ENCODE measurements around the gene TMEM61. TPM values are rescaled to one million over a fixed set of nuclear protein-coding genes. Genes with fewer than 3 reads are reported as not detected.

The TMEM61 gene
- total RNA-seq, 6 experiments from 2014 or later, result 0.20 to 0.31 TPM; not detected in 4

Other genes starting within 250 kb of the TMEM61 start
- 1 to 10 TPM; 3.2 to 5.4 (median 4.0) TPM for gene PARS2, start 216.1 kb upstream of the TMEM61 start, total RNA-seq
- 1 to 10 TPM; 2.7 to 8.9 (median 4.7) TPM for gene TTC22, start 179.3 kb upstream of the TMEM61 start, total RNA-seq
- 1,000 to 10,000 TPM in 1 of 6 experiments, 100 to 1,000 TPM in 5; 319 to 1,976 (median 596) TPM for gene DHCR24, start 93.4 kb upstream of the TMEM61 start, total RNA-seq
- not detected for gene BSND, start 18.3 kb downstream of the TMEM61 start, total RNA-seq
- 10 to 100 TPM; 16.4 to 41.4 (median 31.3) TPM for gene PCSK9, start 58.9 kb downstream of the TMEM61 start, total RNA-seq
- gene USP24, start 234.7 kb downstream of the TMEM61 start, total RNA-seq, result 10 to 100 TPM; 19.9 to 28.0 (median 21.9) TPM

All from right lobe of liver (tissue), 5 donors.